Measurements from ENCODE around the gene TESMIN. TPM values are rescaled to one million over a fixed set of nuclear protein-coding genes. Genes with fewer than 3 reads are reported as not detected.

The TESMIN gene
- total and polyA plus RNA-seq, 2 of the 13 experiments (the other 11 are each of a cell fraction or from before 2014, with no cell fraction given): 0.15 to 0.45 TPM

DNA sequence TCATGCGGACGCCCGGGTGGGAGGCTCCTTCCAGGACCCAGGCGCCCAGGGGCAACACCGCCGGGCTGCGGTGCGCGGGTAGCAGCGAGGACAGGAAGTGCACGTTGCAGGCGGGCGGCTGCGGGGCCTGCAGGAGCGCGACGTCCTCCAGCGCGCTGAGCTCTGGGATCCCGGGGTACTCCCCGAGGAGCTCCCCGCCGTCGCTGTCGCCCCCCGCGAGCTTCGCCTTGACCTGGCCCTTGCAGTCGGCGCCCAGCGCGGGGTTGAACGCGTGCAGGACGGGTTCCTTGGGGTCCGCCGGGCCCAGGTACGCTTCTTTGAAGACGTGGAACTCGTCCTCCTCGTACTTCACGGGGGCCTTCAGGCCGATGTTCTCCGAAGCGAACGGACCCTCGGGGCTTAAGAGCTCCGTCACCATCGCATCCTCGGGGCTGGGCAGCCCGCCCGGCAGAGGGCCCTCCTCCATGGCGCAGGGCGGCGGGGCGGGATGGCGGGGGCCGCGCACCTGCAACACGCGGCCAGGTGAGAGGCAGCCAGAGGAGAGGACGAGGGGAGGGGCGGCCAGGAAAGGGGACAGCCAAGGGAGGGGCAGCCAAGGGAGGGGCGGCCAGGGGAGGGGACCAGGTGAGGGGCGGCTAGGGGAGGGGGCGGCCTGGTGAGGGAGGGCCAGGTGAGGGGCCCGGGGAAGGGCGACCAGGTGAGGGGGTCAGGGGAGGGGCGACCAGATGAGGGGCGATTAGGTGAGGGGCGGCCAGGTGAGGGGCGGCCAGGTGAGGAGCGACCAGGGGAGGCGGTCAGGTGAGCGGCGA is 921 bp downstream of the TESMIN start:
- ChIA-PET POLR2A (no interaction called here), CTCF (ENCODE audit: low intra/inter-chr PET ratio, low total read pairs) (no interaction called here)
- H3K79me2 ChIP-seq (ENCODE audit: insufficient read depth, low read length): no peaks in the 10 kb centered on the region
- no peaks in the 10 kb centered on the region for H3K36me3 ChIP-seq (replicated peaks in 1 of 2; ENCODE audit: control insufficient read depth in 1 of 2, insufficient read depth in 2 of 2, low read length in 2 of 2)
- no peaks in the 10 kb centered on the region for H4K20me1 ChIP-seq (ENCODE audit: insufficient read depth, low read length)
- DNase-seq (ENCODE audit: low spot score) (no peak), ATAC-seq (no peak), FAIRE-seq (no peak)
- H3K9ac ChIP-seq (ENCODE audit: insufficient read depth, low read depth, low read length): no peak overlapping the region
- intact Hi-C loops (cut with micrococcal nuclease; ENCODE audit: unreplicated experiment) (no loop called here), in situ Hi-C loops (cut with HindIII; ENCODE audit: extremely low pct_ligation_motif_present, low pct_unique_long_range_greater_than_20kb) (no loop called here)
- no peak overlapping the region for H2AFZ ChIP-seq (ENCODE audit: low read length)
- no peak overlapping the region for H3K4me2 ChIP-seq (ENCODE audit: low read depth, low read length)
- no peaks in the 10 kb centered on the region for H3K9me3 ChIP-seq (ENCODE audit: low read length)
- 93% methylated on average over 50 of the region's 76 CpGs for WGBS (ENCODE audit: low lambda C conversion rate)
- no peaks in the 10 kb centered on the region for H3K4me1 ChIP-seq (ENCODE audit: insufficient read depth, low read length)
- H3K27me3 ChIP-seq (ENCODE audit: control insufficient read depth in 1 of 2, insufficient read depth in 2 of 2, low read length in 2 of 2): no peaks in the 10 kb centered on the region; a peak in 1 of 5 replicates
- H3K27ac ChIP-seq (ENCODE audit: extremely low read length, insufficient read depth, low read length): no peak overlapping the region
- no peak overlapping the region for H3K4me3 ChIP-seq (replicated peaks in 1 of 3; ENCODE audit: insufficient read depth in 1 of 3, low read depth in 2 of 3, low read length in 3 of 3)
- no TSS peak for BruUV-seq (replicated peaks)
- TF ChIP-seq, protein P1, sequence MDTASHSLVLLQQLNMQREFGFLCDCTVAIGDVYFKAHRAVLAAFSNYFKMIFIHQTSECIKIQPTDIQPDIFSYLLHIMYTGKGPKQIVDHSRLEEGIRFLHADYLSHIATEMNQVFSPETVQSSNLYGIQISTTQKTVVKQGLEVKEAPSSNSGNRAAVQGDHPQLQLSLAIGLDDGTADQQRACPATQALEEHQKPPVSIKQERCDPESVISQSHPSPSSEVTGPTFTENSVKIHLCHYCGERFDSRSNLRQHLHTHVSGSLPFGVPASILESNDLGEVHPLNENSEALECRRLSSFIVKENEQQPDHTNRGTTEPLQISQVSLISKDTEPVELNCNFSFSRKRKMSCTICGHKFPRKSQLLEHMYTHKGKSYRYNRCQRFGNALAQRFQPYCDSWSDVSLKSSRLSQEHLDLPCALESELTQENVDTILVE (CRISPR knock-in tag; IDR thresholded peaks at IDR 0.05): no peak
- TF ChIP-seq KAT8 (CRISPR knock-in tag; IDR thresholded peaks at IDR 0.05) (no peak), ZNF746 (CRISPR knock-in tag; IDR thresholded peaks at IDR 0.05) (no peak), RXRA (CRISPR knock-in tag; IDR thresholded peaks at IDR 0.05) (no peak), KDM1A (CRISPR knock-in tag; IDR thresholded peaks at IDR 0.05) (no peak), THAP11 (CRISPR knock-in tag; IDR thresholded peaks at IDR 0.05) (no peak), JUN (CRISPR knock-in tag; IDR thresholded peaks at IDR 0.05) (no peak), CREB1 (IDR thresholded peaks at IDR 0.05) (no peak), CREB1 (CRISPR knock-in tag; IDR thresholded peaks at IDR 0.05) (no peak), TBP (CRISPR knock-in tag; IDR thresholded peaks at IDR 0.05) (no peak), JUNB (CRISPR knock-in tag; IDR thresholded peaks at IDR 0.05; ENCODE audit: borderline replicate concordance) (no peak), CBX1 (IDR thresholded peaks at IDR 0.05; ENCODE audit: low read depth) (no peak), ZNF10 (CRISPR knock-in tag; IDR thresholded peaks at IDR 0.05; ENCODE audit: borderline replicate concordance, low read depth) (no peak), ZNF619 (CRISPR knock-in tag; IDR thresholded peaks at IDR 0.05) (no peak)
- TF ChIP-seq, protein P2, sequence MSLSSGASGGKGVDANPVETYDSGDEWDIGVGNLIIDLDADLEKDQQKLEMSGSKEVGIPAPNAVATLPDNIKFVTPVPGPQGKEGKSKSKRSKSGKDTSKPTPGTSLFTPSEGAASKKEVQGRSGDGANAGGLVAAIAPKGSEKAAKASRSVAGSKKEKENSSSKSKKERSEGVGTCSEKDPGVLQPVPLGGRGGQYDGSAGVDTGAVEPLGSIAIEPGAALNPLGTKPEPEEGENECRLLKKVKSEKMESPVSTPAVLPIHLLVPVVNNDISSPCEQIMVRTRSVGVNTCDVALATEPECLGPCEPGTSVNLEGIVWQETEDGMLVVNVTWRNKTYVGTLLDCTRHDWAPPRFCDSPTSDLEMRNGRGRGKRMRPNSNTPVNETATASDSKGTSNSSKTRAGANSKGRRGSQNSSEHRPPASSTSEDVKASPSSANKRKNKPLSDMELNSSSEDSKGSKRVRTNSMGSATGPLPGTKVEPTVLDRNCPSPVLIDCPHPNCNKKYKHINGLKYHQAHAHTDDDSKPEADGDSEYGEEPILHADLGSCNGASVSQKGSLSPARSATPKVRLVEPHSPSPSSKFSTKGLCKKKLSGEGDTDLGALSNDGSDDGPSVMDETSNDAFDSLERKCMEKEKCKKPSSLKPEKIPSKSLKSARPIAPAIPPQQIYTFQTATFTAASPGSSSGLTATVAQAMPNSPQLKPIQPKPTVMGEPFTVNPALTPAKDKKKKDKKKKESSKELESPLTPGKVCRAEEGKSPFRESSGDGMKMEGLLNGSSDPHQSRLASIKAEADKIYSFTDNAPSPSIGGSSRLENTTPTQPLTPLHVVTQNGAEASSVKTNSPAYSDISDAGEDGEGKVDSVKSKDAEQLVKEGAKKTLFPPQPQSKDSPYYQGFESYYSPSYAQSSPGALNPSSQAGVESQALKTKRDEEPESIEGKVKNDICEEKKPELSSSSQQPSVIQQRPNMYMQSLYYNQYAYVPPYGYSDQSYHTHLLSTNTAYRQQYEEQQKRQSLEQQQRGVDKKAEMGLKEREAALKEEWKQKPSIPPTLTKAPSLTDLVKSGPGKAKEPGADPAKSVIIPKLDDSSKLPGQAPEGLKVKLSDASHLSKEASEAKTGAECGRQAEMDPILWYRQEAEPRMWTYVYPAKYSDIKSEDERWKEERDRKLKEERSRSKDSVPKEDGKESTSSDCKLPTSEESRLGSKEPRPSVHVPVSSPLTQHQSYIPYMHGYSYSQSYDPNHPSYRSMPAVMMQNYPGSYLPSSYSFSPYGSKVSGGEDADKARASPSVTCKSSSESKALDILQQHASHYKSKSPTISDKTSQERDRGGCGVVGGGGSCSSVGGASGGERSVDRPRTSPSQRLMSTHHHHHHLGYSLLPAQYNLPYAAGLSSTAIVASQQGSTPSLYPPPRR (CRISPR knock-in tag; IDR thresholded peaks at IDR 0.05; ENCODE audit: borderline replicate concordance): no peak
- TF ChIP-seq, protein P3, sequence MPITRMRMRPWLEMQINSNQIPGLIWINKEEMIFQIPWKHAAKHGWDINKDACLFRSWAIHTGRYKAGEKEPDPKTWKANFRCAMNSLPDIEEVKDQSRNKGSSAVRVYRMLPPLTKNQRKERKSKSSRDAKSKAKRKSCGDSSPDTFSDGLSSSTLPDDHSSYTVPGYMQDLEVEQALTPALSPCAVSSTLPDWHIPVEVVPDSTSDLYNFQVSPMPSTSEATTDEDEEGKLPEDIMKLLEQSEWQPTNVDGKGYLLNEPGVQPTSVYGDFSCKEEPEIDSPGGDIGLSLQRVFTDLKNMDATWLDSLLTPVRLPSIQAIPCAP (CRISPR knock-in tag; IDR thresholded peaks at IDR 0.05; ENCODE audit: low read depth): no peak
- TF ChIP-seq, protein P4, sequence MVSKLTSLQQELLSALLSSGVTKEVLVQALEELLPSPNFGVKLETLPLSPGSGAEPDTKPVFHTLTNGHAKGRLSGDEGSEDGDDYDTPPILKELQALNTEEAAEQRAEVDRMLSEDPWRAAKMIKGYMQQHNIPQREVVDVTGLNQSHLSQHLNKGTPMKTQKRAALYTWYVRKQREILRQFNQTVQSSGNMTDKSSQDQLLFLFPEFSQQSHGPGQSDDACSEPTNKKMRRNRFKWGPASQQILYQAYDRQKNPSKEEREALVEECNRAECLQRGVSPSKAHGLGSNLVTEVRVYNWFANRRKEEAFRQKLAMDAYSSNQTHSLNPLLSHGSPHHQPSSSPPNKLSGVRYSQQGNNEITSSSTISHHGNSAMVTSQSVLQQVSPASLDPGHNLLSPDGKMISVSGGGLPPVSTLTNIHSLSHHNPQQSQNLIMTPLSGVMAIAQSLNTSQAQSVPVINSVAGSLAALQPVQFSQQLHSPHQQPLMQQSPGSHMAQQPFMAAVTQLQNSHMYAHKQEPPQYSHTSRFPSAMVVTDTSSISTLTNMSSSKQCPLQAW (CRISPR knock-in tag; IDR thresholded peaks at IDR 0.05): no peak

Measured in HepG2 (cell line).